Measurements from ENCODE around the gene FGFR3. TPM values are rescaled to one million over a fixed set of nuclear protein-coding genes. Genes with fewer than 3 reads are reported as not detected.

Gene FGFR3
- total RNA-seq, 2 experiments from 2014 or later = 0.07 to 1.0 TPM

- Mint-ChIP-seq H3K27ac (no peak overlapping the region), H3K4me1 (ENCODE audit: low read depth) (no peaks in the 10 kb centered on the region)
- CTCF ChIA-PET = interaction anchor here (0.7 to 1.0 kb wide), 2 partner anchors 11 to 71 kb away, joined by 3 read pairs; no protein-coding TSS in a partner anchor
Measured at GRCh38 chr4:1797861-1798579, 4.9 kb downstream of the FGFR3 start.

DNA sequence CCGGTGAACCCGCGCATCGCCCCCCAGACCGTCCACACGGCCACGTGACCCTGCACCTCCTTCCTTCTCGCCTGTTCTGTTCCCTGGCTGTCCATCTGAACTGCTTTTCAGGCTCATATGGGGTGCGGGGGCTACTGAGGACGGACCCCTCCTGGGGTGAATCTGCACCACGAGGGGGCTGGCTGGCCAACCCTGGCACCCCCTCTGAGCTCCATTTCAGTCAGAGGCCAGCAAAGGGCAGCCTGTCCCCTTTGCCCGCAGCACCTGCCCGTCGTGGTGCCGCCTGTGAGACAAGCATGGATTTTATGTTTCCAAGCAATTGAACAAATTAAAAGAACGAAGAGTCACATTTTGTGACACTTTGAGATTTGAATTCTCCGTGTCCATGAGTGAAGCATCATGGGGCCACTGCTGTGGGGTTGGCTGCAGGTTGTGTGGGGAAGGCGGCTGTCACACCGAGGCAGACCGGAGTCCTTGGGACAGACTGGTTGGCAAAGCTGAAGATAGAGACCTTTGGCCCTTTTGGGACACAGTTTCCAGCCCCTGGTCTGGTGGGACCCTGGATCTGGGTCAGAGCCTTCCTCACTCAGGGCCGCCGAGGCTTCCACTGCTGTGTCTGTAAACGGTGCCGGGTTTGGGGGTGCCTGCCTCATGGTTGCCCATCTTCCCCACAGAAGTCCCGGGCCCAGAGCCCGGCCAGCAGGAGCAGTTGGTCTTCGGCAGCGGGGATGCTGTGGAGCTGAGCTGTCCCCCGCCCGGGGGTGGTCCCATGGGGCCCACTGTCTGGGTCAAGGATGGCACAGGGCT is 5.7 kb downstream of the FGFR3 start:
- ATAC-seq (no peak), DNase-seq (no peak)
- ChIA-PET CTCF (no interaction called here), POLR2A (interaction anchor here (0.7 kb wide), 1 partner anchor 9 kb away, joined by 3 read pairs; no protein-coding TSS in a partner anchor)
- no peaks in the 10 kb centered on the region for H3K4me1 Mint-ChIP-seq (ENCODE audit: low read depth)
- H3K27ac Mint-ChIP-seq = no peak overlapping the region
- intact Hi-C loops (cut with micrococcal nuclease) = no loop called here
- no peaks in the 10 kb centered on the region for H3K9me3 Mint-ChIP-seq
- H3K27me3 Mint-ChIP-seq = peaks cover 11% of the 10 kb centered on the region
- no peak for TF ChIP-seq CTCF (IDR thresholded peaks at IDR 0.05)
- H3K4me3 Mint-ChIP-seq = no peak overlapping the region
- no peaks in the 10 kb centered on the region for H3K36me3 Mint-ChIP-seq (ENCODE audit: low read depth)

More at GRCh38 chr4:1797861-1798579, 4.9 kb downstream of the FGFR3 start:
- POLR2A ChIA-PET = interaction anchor here (0.7 kb wide), 1 partner anchor 8 kb away, joined by 3 read pairs; no protein-coding TSS in a partner anchor
- intact Hi-C loops (cut with micrococcal nuclease) = no loop called here
- TF ChIP-seq CTCF (IDR thresholded peaks at IDR 0.05) = no peak
- no peaks in the 10 kb centered on the region for H3K9me3 Mint-ChIP-seq
- ATAC-seq = no peak
- no peak overlapping the region for H3K4me3 Mint-ChIP-seq
- H3K36me3 Mint-ChIP-seq (ENCODE audit: low read depth) = no peaks in the 10 kb centered on the region
- DNase-seq = no peak
- peaks cover 11% of the 10 kb centered on the region for H3K27me3 Mint-ChIP-seq

DNA sequence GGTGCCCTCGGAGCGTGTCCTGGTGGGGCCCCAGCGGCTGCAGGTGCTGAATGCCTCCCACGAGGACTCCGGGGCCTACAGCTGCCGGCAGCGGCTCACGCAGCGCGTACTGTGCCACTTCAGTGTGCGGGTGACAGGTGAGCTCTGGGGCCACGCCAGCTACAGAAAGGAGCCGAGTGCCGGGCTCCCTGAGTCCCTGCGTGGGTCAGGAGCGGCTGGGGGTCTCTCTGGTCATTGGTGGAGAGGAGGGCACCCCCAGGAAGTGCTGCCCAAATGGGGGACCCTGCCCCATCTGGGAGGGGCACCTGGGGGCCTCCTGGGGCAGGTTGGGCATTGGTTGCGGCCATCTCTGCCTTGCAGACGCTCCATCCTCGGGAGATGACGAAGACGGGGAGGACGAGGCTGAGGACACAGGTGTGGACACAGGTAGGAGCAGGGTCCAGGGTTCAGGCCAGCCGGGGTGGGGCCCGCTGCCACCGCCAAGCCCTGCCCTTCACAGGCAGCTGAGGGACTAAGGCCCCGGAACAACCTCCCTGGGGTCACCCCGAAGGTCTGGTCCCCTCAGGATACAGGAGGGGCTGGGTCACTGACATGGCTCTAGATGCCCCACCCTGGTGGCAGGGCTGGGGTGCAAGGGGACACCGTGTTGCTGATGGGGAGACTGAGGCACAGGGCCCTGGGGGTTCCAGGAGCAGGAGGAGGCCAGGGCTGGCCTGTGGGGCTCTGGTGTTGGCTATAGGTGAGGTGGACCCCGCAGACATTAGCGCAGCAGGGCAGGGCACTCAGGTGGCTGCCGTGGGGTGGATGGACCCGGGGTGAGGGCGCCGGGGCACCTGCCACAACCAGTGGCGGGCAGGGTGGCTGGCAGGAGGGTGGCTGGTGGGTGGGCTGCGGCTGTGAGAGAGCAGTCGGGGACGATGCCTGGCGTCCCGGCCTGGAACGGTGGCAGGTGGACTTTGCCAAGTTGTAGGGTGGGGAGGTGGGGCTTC is 6.6 kb downstream of the FGFR3 start:
- Mint-ChIP-seq H3K27me3 (peaks cover 11% of the 10 kb centered on the region), H3K36me3 (ENCODE audit: low read depth) (no peaks in the 10 kb centered on the region), H3K4me3 (no peak overlapping the region), H3K4me1 (ENCODE audit: low read depth) (no peaks in the 10 kb centered on the region), H3K27ac (no peak overlapping the region), H3K9me3 (no peaks in the 10 kb centered on the region)
- DNase-seq (no peak), ATAC-seq (no peak)
- intact Hi-C loops (cut with micrococcal nuclease) = no loop called here
- CTCF ChIA-PET = interaction anchor here (1.0 to 1.3 kb wide), 2 partner anchors 10 to 54 kb away, joined by 3 read pairs; no protein-coding TSS in a partner anchor
- POLR2A ChIA-PET = interaction anchor here (1.2 kb wide), 1 partner anchor 8 kb away, joined by 3 read pairs; no protein-coding TSS in a partner anchor
- TF ChIP-seq CTCF (IDR thresholded peaks at IDR 0.05) = no peak

DNA sequence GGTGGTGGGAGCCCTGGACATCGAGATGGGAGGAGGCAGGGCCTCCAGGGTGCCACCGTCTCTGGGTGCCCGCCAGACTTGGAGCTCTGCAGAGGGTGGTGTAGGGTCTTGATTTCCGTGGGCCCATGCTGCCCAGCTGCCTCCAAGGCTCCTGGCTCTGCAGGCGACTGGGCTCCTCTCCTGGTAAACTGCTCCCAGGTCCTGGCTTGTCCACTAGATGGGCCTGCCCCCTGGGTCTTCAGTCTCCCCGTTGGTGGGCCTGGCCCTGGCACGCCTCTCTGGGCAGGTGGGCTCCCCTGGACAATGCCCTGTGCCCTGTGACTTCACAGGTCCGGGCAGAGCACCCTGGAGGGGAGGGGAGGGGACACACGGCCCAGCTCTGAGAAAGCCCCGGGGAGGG is 7.7 kb downstream of the FGFR3 start:
- ATAC-seq (no peak), DNase-seq (no peak)
- H3K27me3 Mint-ChIP-seq = peaks cover 10% of the 10 kb centered on the region
- ChIA-PET CTCF (interaction anchor here (1.0 to 1.5 kb wide), 3 partner anchors 9 to 55 kb away, joined by 3 to 5 read pairs (median 3); no protein-coding TSS in a partner anchor), POLR2A (interaction anchor here (1.2 to 1.6 kb wide), 2 partner anchors 9 to 29 kb away, joined by 3 read pairs; no protein-coding TSS in a partner anchor)
- H3K36me3 Mint-ChIP-seq (ENCODE audit: low read depth) = no peaks in the 10 kb centered on the region
- no peaks in the 10 kb centered on the region for H3K4me1 Mint-ChIP-seq (ENCODE audit: low read depth)
- intact Hi-C loops (cut with micrococcal nuclease) = no loop called here
- H3K9me3 Mint-ChIP-seq = no peaks in the 10 kb centered on the region
- no peak overlapping the region for H3K27ac Mint-ChIP-seq
- TF ChIP-seq CTCF (IDR thresholded peaks at IDR 0.05) = no peak
- H3K4me3 Mint-ChIP-seq = no peak overlapping the region
